COLO668 (cell line): ENCODE results near the gene MYO3B.

Experiments
- DNase-seq: peaks from one replicate; lab custom pipeline; 2025; ENCODE audit not compliant: unreplicated experiment; lab: John Stamatoyannopoulos, UW

The MYO3B gene

DNA sequence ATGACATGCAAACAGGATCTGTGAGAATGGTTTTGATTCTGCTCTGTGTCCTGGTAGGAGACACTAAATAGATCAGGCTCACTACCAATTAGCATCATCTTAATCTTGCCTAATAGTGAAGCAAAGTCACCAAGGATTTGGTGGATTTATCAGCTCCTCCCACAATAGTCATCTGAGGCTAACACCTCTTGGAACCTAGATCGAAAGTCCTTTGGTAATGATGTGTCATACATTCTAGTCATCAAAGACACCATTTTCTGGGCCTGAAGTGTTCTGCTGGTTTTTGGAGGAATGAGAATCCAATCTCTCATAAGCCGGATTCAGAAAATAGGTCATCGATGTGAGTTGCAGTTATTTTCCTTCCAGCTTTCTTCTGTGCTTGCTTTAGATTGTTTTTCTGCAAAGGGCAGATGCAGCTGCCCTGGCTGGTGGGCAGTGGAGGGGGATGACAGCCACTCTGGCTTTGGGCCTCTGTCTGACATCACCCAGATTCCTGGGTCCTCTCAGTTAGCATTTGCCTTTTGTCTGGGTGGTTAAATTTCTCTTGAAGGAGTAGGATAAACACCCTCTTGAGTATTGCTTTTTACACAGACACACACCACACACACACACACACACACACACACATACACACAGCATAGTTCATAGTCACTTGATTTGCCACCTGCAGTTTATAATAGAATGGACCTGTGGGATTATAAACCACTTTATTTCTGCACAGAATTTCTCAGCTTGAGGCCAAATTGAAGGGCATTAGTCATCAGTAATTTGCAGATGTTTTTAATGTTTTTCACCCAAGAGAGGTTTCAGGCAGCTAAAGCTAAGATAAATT lies at the start of gene MYO3B:
TSS of gene MYO3B (plus strand) at position 198 of the 832 bp plus-strand sequence. CDS start at position 339, 141 bp downstream.
- DNase-seq, result no peak

DNA sequence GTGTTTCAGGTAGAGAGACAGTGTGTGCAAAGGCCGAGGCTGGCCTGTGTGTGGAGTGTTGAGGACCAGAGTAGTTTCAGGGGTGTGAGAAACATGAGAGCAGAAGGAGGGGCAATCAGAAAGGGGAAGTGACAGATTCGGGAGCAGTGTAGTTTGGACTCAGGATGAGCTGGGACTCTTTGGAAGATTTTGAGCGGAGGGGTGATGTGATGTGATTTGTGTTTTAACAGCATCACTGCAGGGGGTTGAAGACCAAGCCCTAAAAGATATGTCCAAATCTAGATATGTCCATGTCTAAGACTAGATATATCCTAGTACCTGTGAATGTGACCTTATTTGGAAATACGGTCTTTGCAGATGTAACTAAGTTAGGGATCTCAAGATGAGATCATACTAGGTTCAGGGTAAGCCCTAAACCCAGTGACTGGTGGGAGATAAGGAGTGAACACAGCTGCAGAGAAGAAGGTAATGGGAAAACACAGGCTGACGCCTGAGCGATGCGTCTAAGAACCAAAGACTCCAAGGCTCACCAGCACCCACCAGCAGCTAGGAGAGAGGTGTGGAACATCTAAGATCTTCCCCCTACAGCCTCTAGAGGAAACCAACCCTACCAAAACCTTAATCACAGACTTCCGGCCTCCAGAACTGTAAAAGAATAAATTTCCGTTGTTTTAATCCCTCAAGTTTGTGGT lies 38.5 kb upstream of the MYO3B start:
- DNase-seq, result no peak

- no peak for DNase-seq
These were observed 37.4 kb upstream of the MYO3B start for GRCh38 chr2:170140561-170140960.

DNA sequence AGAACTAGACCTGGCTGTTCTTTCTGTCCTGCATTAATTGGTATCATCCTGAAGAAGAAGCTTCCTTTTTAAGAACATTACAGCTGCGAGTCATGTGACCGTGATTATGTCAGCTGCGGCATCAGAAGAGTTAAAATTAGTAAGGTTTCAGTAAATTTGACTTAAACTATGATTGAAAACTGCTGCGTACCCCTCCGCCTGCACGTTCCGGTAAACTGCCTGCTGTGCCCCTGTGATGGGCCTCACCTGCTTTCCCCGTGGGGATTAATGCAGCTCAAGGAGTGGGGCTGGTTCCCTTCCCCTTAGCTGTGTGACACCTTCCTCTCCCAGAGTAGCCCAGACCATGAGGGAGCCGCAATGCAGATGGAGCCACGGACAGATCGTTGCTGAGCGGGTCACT lies 36.1 kb upstream of the MYO3B start:
- DNase-seq, result no peak

DNA sequence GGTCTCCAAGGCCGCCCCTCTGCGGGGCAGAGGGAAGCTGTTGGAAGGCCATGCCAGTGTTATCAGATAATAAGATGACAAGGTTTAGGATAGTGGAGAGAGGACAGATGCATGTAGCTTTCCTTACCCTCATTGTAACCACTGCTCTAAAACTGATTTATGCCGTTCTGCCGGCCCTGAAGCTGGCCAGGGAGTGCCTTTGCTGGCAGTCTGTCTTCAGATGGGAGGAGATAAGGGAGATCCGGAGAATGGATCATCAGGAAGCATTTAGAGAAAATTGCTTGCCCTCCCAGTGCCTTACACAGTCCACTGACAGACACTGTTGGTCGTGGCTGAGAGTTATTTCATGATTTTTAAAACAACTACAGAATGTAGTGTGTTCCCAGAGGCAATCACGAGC lies 35.4 kb upstream of the MYO3B start:
- DNase-seq, result no peak

DNA sequence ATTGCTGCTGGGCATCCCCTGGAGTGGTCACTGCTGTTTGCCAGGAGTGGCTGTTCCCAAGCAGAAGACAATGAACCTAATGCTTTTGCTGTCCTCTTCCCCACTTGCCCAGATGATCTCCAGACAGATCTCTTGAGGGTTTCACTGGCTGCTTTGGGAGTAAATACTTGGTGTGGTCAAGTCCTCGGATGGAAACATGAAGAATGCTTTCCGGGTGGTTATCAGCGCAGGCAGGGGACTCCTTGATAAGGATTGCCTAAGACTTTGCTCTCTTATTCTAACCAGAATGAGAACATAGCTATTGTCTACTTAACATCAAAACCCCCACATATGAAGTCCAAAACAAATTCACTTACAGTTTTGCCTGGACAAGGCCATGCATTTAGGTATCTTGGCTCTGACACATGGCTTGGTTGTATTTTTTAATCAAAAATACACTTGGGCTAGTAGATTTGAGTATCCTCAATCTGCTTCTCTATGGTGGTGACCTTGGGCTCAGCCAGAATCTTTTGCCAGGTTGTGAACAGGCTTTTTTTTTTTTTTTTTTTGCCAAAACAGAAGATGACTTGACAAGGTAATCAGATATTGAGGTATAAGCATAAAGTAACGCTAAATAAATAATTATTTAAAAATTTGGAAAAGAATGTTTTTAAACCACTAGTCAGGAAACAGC lies 34.8 kb upstream of the MYO3B start:
- no peak for DNase-seq

- no peak for DNase-seq
These were observed 33.2 kb upstream of the MYO3B start for GRCh38 chr2:170144761-170145160.

- no peak for DNase-seq
These were observed 32.8 kb upstream of the MYO3B start for GRCh38 chr2:170145191-170145590.

DNA sequence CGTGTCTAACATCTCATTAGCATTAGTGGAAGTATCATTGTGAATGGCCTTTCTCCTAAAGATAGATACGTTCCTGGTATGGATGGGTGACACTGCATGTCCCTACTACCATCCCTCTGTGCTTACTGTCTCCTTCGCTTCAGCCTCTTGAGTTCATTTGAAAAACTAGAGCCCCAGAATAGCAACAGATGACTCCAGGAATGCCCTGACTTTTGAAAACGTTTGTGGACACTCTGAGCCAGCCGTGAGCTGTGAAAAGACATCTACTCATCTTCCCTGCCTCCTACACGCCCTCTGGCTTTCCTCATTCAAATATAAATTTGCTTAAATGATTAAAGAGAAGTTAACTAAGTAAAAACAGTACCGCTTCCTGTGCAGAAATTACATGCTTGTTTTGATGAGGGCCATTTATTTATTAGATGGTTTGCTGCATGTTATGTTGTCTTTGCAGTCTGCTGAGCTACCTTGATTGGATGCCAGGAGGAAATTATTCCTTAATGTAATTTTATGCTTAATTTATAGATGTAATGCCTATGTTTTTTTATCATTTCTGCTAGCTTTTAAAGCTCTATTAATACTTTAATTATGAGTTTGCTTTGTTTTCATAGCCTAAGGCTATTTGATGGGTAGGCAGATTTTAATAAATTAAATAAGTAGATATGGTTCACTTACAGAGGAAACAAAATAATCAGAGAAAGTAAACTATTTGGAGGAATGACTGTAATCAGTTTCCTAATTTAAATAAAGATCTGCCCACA lies 32.1 kb upstream of the MYO3B start:
- DNase-seq, result no peak

DNA sequence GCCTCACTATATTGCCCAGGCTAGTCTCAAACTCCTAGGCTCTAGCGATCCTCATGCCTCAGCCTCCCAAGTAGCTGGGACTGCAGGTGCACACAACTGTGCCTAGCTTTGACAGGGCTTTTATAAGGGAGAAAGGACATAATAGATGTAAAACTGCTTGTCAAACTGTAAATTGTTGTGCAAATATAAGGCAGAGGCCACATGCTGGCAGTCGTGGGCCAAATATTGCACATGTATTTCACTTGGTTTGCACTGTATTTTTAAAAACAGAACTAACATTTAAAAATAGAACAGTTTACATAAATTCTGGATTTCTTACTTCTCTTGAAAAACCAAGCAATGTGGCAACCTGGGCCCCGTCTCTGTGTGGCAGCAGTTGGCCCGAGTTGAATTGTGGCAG lies 31.2 kb upstream of the MYO3B start:
- DNase-seq, result no peak

DNA sequence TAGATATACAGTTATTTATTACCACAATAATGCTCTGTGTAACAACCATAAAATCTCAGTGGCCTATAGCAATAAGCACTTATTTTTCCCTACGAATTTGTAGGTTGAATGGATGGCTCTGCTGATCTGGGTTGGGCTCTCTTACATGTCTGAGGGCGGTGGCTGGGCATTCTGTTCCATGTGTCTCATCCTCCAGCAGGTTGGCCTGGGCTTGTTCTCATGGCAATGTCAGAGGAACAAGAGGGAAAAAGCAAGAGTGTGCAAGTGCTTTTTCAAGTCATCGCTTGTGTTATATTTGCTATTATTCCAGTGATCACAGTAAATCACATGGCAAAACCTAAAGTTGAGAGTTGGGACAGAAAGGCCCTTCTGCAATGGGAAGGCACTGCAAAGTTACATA lies 30.4 kb upstream of the MYO3B start:
- DNase-seq, result no peak

- DNase-seq, result no peak
These were observed 29.8 kb upstream of the MYO3B start for GRCh38 chr2:170148161-170148560.

GRCh38 chr2:170152421-170152820 lies 25.5 kb upstream of the MYO3B start:
- no peak for DNase-seq

- no peak for DNase-seq
These were observed 22.8 kb upstream of the MYO3B start for GRCh38 chr2:170155022-170155722.

- no peak for DNase-seq
These were observed 22.2 kb upstream of the MYO3B start for GRCh38 chr2:170155723-170156253.

- DNase-seq, result no peak
These were observed 21.4 kb upstream of the MYO3B start for GRCh38 chr2:170156592-170156991.

DNA sequence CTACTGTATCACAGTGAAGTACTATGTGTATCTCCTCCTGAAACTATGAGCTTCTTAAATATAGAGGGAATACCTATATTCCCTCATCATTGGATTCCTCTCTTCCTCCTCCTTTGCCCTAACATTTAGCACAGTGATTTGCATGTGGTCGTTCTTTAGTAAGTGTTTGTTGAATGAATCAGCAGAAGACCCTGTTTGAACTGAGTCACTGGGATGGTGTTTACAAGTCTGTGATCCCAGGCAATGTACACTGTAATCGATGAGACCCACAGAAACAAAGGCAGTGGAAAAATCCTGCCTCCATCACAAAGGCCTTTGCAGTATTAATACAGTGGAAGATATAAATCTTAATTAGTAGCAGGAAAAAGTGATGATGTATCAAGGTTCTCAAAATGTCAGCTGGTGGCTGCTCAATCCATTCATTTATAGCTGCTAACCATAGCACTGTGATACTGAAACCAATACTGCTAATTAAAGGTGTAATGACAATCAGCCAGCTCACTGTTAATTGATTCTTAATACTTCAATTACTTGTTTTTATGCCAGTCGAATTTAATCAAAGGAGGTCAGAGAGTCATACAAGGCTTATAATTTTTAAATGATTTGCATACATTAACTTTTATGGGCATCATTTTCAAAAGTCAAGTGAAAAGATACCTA lies 20.8 kb upstream of the MYO3B start:
- DNase-seq, result peak; percentile 31

DNA sequence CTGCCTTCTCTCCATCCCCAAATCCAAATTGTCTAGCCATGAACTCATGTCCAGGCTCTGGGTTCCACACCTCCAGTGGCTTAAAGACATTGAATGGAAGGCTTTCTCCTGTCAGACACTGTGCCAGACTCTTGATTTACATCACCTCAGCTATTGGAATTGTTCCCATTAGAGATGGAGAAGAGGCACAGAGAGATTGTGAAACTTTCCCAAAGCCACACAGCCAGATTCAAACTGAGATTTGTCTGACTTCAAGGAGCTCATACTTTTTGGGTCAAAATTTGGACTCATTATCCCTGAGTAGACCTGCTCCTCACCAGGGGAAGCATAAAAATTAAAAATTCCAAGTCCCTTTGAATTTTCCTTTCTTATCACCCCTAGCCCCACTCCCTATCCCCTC lies 18.9 kb upstream of the MYO3B start:
- DNase-seq, result no peak

DNA sequence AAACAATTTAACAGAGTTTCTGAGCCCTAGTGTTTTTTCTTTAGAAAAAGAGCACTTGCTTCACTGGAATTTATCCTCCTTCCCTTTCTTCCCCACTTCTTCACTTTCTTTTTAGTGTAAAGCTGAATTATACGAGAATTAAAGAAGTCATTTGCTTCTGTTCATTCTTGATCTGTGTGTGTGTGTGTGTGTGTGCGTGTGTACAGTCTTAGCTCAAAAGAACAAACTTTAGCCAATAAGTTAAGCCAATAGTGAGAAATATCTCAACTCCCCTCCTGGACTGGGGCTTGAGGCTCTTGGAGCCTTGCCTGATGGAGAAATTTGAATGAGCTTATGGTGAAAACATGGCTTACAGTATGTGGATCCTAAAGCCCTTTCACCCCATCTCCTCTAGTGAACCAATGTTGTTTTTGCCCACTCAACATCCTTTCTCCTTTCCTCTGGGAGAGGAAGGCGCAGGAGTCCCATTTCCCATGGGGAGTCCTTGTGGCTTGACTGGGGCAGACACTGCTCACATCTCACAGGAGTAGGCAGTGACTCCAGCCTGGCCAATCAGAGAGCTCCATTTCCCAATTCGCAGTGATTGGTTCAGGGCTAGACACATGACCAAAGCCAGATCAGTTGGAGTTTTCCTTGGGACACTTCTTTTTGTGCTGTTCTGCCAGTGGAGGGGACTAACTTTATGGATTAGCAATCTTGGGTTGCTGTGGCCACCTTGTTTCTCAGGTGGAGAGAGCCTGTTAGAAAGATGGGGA lies 16.3 kb upstream of the MYO3B start:
- DNase-seq, result no peak
